Keratinocyte (primary cell): ENCODE data around the gene ACAP2. TPM values are rescaled to one million over a fixed set of nuclear protein-coding genes. Genes with fewer than 3 reads are reported as not detected.

Source experiments
- DNase-seq: peaks from one replicate; pipeline ENCODE4 v3.0.0-alpha.2; 2011; ENCODE audit warnings: low read depth, missing footprints, low spot score
- FAIRE-seq: peaks from 2 replicates; lab custom pipeline; 2011; peaks lifted over from hg19 to GRCh38; lab: Jason Lieb, UNC
- H2AFZ ChIP-seq: 2 replicates; pipeline ENCODE4 v1.6.0; 2012; ENCODE audit warnings: low read length, control low read depth, inconsistent platforms; ENCODE audit not compliant: control insufficient read depth
- H3K27ac ChIP-seq: 2 replicates; pipeline ENCODE4 v1.5.1; 2011; ENCODE audit warnings: low read length; ENCODE audit not compliant: control insufficient read depth, insufficient read depth
- H3K27me3 ChIP-seq: 3 replicates; pipeline ENCODE4 v1.6.0; 2011; ENCODE audit warnings: low read length; ENCODE audit not compliant: control insufficient read depth, insufficient read depth; ENCODE audit errors: extremely low read depth
- H3K36me3 ChIP-seq, 2 experiments: 2 replicates in 1 of 2; 3 replicates in 1 of 2; pipeline ENCODE4 v1.5.1; 2011; ENCODE audit warnings: low read length in 2 of 2, mild to moderate bottlenecking in 1 of 2; ENCODE audit not compliant: control insufficient read depth in 2 of 2, insufficient read depth in 2 of 2; ENCODE audit errors: extremely low read depth in 1 of 2
- H3K4me1 ChIP-seq: 3 replicates; pipeline ENCODE4 v1.5.1; 2011; ENCODE audit warnings: low read length; ENCODE audit not compliant: control insufficient read depth, insufficient read depth; ENCODE audit errors: extremely low read depth
- H3K4me2 ChIP-seq: 3 replicates; pipeline ENCODE4 v1.6.0; 2011; ENCODE audit warnings: low read depth, low read length; ENCODE audit not compliant: control insufficient read depth, insufficient read depth; ENCODE audit errors: extremely low read depth
- H3K4me3 ChIP-seq, 3 experiments: fragments of 200-600 bp in 1 of 3; sonication (generic) in 1 of 3; 2 replicates in 2 of 3; 3 replicates in 1 of 3; pipeline ENCODE4 v1.5.1; 2011 to 2016; ENCODE audit warnings: low read length in 3 of 3, mild to moderate bottlenecking in 3 of 3, control low read depth in 2 of 3, inconsistent platforms in 1 of 3, low read depth in 1 of 3, mixed read lengths in 1 of 3, mixed run types in 1 of 3, moderate library complexity in 1 of 3; ENCODE audit not compliant: control insufficient read depth in 2 of 3, insufficient read depth in 2 of 3; ENCODE audit errors: extremely low read depth in 1 of 3
- H3K79me2 ChIP-seq: 2 replicates; pipeline ENCODE4 v1.6.0; 2012; ENCODE audit warnings: low read length; ENCODE audit not compliant: control insufficient read depth, insufficient read depth
- H3K9ac ChIP-seq: 3 replicates; pipeline ENCODE4 v1.6.0; 2011; ENCODE audit warnings: low read length; ENCODE audit not compliant: control insufficient read depth, insufficient read depth; ENCODE audit errors: extremely low read depth
- H3K9me1 ChIP-seq: 3 replicates; pipeline ENCODE4 v1.6.0; 2011; ENCODE audit warnings: low read length; ENCODE audit not compliant: control insufficient read depth, insufficient read depth; ENCODE audit errors: extremely low read depth
- H3K9me3 ChIP-seq: 2 replicates; pipeline ENCODE4 v1.5.1; 2012; ENCODE audit warnings: low read depth, low read length; ENCODE audit not compliant: control insufficient read depth
- H4K20me1 ChIP-seq: 3 replicates; pipeline ENCODE4 v1.6.0; 2011; ENCODE audit warnings: low read length; ENCODE audit not compliant: control insufficient read depth, insufficient read depth; ENCODE audit errors: extremely low read depth
- CTCF ChIP-seq, 3 experiments: IDR thresholded peaks in 1 of 3; conservative IDR thresholded peaks in 1 of 3; optimal IDR thresholded peaks in 1 of 3; 2 replicates in 2 of 3; 3 replicates in 1 of 3; pipeline versions ENCODE3 to v1.5.1; 2011; ENCODE audit warnings: low read length in 3 of 3, mild to moderate bottlenecking in 3 of 3, moderate library complexity in 2 of 3, control low read depth in 1 of 3, inconsistent platforms in 1 of 3; ENCODE audit not compliant: insufficient read depth in 2 of 3; ENCODE audit errors: extremely low read depth in 1 of 3
- EZH2 ChIP-seq: IDR thresholded peaks from one replicate; pipeline ENCODE4 v1.6.1; 2012; ENCODE audit warnings: inconsistent platforms, mild to moderate bottlenecking, low read length, moderate library complexity
- dilution Hi-C: fragments of 300-500 bp; cut with MboI; formaldehyde crosslinking; loops from one replicate; pipeline ENCODE4 v1.7.0; 2020; ENCODE audit warnings: low sequenced_read_pairs; ENCODE audit not compliant: extremely low pct_ligation_motif_present
- polyA plus RNA-seq, 5 experiments: library from polyadenylated mRNA; depleted of rRNA in 3 of 5; stranded (reverse) in 3 of 5; stranded (forward) in 1 of 5; unstranded in 1 of 5; fragments of >200 nt; gene quantifications; 1 replicate in 1 of 5; 2 replicates in 3 of 5; 3 replicates in 1 of 5; pipeline versions ENCODE4 v1.2.1 to v1.2.3, GENCODE V29; 2011 to 2012; ENCODE audit warnings: missing spikeins in 2 of 5, low read depth in 1 of 5, low replicate concordance in 1 of 5

Gene ACAP2
- polyA plus RNA-seq, 1 donor (not counting 4 experiments of a cell fraction or from before 2014, with no cell fraction given), result 23.5 TPM

DNA sequence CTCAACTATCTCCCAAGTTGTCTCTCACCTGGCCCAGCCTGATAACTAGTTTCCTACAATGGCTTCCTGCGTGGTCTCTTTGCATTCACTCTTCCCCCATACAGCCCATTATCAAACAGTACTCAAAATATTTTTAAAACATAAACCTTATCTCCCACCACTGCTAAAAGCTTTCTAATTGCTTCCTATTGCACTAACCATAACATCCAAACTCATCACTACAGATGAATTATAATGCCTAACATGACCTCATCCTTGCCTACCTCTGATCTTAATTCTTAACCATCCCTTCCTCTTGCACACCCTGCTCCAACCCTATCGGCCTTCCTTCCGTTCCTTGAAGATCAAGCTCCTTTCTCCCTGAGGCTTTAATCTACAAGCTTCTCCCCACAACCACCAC, 17.0 kb downstream of the ACAP2 start:
- Histone ChIP-seq H3K4me3 (no peak overlapping the region), H3K27me3 (no peaks in the 10 kb centered on the region), H3K36me3 (no peaks in the 10 kb centered on the region), H2AFZ (no peak overlapping the region), H4K20me1 (peaks cover 8% of the 10 kb centered on the region), H3K4me1 (peaks cover 10% of the 10 kb centered on the region), H3K27ac (no peak overlapping the region), H3K9ac (no peak overlapping the region), H3K9me3 (no peaks in the 10 kb centered on the region), H3K79me2 (peaks cover 76% of the 10 kb centered on the region), H3K9me1 (no peaks in the 10 kb centered on the region), H3K4me2 (no peak overlapping the region)
- dilution Hi-C loops, result no loop called here
- TF ChIP-seq EZH2 (no peak), CTCF (optimal IDR thresholded peaks at IDR 0.05 in 1 of 3, IDR thresholded peaks at IDR 0.05 in 1 of 3, conservative IDR thresholded peaks at IDR 0.05 in 1 of 3; ENCODE audit: extremely low read depth in 1 of 3, insufficient read depth in 2 of 3, low read length in 3 of 3) (no peak)
- DNase-seq, result no peak
- no peak for FAIRE-seq

DNA sequence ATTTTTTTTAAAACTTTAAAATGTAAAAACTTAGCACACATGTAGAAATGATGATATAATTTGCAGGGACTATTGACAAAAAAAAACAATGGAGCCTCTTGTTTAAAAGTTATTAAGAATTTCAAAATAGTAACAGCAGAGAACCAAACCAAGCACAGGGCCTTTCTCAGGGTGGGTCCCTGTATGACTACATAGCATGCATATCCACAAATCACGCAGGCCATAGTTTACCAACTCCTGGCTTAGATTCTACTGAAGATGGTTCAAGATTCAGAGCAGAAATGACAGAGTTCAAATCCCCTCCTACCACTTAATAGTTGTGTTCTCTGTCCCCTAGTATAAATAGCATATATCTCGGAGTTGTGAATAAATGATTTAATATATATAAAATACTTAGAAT, 19.0 kb downstream of the ACAP2 start:
- TF ChIP-seq CTCF (optimal IDR thresholded peaks at IDR 0.05 in 1 of 3, IDR thresholded peaks at IDR 0.05 in 1 of 3, conservative IDR thresholded peaks at IDR 0.05 in 1 of 3; ENCODE audit: extremely low read depth in 1 of 3, insufficient read depth in 2 of 3, low read length in 3 of 3) (no peak), EZH2 (no peak)
- no peak overlapping the region for H3K27ac ChIP-seq
- peaks cover 10% of the 10 kb centered on the region for H3K4me1 ChIP-seq
- H3K4me2 ChIP-seq, result no peak overlapping the region
- peaks cover 7% of the 10 kb centered on the region for H4K20me1 ChIP-seq
- H3K9me3 ChIP-seq, result no peaks in the 10 kb centered on the region
- DNase-seq (no peak), FAIRE-seq (no peak)
- no peak overlapping the region for H2AFZ ChIP-seq
- no peaks in the 10 kb centered on the region for H3K27me3 ChIP-seq
- dilution Hi-C loops, result no loop called here
- no peak overlapping the region for H3K9ac ChIP-seq
- H3K9me1 ChIP-seq, result no peaks in the 10 kb centered on the region
- peaks cover 62% of the 10 kb centered on the region for H3K79me2 ChIP-seq
- H3K4me3 ChIP-seq, result no peak overlapping the region
- H3K36me3 ChIP-seq, result no peaks in the 10 kb centered on the region
